ENCODE results near the gene KIF21B.
"Not testable (repeated sequence)": the region's sequence is repeated elsewhere in the genome, so short reads cannot be mapped to it uniquely, and the experiment has no call there.

Gene KIF21B

DNA sequence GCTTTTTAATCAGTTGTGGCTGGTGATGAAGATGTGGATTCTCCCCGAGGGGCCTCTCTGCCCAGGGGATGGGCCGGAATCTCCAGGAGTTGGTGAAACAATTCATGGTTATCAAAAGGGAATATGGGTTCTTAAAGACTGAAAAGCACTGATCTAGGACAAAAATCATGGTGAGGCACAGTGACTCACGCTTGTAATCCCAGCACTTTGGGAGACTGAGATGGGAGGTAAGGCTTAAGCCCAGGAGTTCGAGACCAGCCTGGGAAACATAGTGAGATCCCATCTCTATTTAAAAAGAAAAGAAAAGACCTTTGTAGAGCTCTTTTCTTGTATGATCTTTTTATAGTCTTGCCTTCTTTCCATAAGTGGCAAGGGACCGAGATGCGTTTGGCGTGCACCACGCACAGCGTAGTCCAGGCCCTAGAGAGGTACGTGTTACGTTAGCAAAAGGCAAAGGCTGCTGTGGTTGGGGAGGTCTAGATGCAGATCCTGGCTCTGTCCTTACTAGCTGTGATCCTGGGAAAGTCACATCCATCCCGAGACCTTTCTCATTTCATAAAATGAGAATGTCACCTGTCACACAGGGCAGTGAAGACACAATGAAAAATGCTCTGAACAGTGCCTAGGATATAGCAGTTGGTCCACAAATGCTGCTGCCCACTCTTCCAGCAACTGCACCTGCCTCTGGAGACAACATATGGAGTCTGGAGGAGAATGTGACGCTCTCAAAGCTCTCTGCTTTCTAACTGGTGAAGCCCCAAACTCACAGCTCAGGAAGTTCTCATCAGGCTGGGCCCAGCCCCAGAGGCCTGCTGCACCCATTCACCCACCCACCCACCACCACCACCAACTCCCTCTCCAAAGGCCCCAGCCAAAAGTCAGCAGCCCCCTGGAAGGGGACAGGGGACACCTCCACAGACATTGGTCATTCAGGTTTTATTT lies 54.8 kb downstream of the KIF21B start:
- no peak for ATAC-seq

DNA sequence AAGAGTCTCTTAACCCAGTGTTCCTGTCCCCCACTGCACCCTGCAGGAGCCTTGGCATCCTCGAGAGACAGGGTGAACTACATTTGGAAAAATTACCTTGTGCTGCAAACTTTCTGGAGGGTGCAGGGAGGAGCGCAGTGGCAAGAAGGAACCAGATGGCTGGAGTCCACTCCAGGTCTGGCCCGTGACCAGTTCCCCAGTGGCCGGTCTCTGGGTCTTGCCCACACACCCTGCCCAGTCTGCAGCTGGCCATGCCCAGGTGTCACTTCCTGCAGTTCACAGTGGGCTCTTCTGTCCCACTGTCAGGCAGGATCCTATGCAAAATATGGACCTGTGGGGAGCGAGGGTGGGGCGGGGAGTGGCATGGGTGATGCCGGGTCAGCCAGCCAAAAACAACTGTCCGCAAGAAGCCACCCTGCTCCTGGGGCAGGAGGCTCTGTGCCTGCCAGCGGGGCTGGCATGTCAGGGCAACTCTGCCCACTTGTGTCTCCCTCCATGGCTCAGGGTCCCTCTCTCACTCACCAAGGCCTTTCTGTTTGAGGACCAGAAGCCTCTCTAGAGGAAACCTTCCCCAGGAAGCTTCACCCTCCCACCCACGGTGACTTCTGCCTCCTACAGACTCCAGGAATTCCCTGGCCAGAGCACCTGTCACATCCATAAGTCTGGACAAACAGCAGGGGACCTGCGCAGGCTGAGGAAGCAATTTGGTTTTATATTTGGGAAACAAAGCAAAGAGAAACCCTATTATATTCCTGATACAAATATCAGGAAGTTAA lies 55.6 kb downstream of the KIF21B start:
- ATAC-seq = no peak

DNA sequence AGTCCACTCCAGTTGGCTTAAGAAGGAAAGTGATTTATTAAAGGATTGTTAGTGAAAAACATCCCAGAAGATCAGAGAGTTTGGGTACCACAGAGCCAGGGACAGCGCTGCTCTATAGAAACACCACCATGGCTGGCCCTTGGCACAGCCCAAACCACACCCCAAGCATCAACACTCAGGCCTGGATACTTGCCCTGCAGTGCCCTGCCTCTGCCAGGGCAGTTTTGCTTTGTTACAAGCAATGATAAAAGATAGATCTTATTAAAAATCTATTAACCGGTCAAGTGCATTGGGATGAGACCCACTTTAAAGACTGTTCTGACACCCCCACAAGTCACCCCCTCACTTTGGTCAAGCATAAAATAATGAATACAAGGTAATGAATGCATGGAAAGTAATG lies 56.6 kb downstream of the KIF21B start:
- no peak for ATAC-seq

DNA sequence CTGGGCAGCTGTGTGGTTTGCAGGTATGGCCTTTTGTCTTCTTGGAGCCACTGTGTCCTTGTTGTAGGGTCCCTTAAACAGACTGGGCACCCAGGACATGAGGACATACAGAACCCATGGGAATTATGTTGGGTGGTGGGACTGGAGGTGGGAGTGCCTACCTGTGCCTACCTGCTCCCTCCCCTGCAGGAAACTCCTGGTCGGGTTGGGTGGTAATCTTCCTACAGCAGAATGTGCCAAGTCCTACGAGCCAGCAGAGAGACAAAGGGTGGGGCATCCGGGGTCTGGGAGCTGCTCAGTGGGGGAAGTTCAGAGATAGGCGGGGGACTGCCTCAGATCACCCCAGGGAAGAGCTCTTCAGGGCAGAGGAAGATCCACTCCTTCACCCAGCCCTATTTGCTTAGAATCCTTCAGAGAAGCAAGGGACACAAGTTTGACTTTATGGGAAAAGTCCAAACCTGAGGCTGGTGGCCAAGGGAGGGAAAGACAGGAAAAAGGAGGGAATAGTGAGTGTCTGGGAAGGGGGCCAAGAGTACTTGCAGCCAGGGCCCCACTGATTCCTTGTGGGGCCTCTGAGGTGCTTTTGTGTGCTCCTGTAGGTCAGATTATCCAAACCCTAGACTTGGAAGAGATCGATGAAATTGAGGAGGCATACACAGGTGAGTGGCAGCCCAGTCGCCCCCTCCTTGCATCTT lies 58.3 kb downstream of the KIF21B start:
- ATAC-seq = no peak

DNA sequence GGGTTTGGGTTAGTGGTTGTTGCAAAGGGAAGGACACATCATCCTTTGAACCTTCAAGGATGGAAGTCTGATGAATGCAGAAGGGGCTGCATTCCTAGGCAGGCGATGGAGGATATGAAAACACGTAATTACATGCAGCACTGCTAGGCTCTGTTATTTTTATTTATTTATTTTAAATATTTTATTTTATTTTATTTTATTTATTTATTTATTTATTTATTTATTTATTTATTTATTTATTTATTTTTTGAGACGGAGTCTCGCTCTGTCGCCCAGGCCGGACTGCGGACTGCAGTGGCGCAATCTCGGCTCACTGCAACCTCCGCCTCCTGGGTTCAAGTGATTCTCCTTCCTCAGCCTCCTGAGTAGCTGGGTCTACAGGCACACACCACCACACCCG lies 59.6 kb downstream of the KIF21B start:
- ATAC-seq = not testable (repeated sequence)

DNA sequence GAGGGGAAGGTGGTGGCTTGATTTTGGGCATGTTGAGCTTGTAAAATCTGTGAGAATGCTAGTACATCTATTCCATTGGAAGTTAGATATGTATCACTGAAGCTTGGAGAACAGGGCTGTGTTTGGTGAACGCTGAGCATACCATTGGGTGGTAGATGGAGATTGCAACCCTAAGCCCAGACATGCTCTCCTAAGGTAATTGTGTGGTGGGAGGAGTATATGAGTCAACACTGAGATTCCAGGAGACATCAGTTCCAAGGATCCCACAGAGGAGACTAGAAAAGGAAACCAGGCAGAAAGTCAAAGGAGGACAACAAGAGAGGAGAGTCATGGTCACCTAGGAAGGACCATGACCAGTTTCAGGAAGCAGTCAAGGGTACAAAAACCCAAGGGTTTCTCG lies 60.4 kb downstream of the KIF21B start:
- ATAC-seq = no peak

DNA sequence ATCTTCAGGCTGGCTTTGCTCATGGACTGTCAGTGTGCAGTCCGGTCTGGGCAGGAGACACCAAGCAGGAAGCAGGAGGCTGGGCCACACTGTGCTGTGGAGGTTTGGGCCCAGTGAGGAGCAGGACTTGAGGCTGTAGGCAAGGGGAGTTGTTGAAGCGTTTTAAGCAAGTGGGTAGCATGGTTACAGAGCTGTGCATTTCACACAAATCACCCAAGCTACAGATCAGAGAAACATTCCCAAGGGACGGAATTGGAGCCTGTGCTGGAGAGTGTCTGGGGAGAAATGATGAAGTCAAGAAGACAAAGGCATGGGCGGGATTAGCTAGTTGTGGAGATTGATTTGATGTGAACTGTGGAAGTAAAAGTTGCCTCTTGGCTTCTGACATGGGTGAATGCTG lies 60.9 kb downstream of the KIF21B start:
- no peak for ATAC-seq

DNA sequence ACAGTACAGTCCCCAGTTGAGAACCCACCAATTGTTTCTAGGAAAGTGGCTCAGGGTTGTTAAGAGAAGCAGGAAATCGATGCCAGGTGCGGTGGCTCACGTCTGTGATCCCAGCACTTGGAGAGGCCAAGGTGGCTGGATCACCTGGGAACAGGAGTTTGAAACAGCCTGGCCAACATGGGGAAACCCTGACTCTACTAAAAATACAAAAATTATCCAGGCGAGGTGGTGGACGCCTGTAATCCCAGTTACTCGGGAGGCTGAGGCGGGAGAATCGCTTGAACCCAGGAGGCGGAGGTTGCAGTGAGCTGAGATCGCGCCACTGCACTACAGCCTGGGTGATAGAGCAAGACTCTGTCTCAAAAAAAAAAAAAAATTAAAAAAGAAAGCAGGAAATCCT lies 61.4 kb downstream of the KIF21B start:
- ATAC-seq = not testable (repeated sequence)

DNA sequence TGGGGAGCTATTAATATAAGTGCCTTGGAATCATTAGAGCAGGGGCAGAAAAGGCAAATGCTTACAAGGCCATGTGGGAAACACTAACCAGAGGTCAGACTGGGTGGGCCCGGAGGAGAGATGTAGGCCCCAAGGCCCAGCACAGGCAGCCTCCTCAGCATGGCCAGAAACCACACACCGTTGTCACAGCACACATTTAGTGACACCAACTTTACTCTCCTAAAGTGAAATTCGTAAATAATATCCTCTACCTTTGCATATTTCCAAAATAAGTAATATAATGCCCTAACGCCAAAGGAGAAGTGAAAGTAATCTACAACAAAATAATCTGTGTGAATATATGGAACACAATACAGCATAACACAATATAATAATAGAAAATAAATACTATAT lies 62.6 kb downstream of the KIF21B start:
- no peak for ATAC-seq

DNA sequence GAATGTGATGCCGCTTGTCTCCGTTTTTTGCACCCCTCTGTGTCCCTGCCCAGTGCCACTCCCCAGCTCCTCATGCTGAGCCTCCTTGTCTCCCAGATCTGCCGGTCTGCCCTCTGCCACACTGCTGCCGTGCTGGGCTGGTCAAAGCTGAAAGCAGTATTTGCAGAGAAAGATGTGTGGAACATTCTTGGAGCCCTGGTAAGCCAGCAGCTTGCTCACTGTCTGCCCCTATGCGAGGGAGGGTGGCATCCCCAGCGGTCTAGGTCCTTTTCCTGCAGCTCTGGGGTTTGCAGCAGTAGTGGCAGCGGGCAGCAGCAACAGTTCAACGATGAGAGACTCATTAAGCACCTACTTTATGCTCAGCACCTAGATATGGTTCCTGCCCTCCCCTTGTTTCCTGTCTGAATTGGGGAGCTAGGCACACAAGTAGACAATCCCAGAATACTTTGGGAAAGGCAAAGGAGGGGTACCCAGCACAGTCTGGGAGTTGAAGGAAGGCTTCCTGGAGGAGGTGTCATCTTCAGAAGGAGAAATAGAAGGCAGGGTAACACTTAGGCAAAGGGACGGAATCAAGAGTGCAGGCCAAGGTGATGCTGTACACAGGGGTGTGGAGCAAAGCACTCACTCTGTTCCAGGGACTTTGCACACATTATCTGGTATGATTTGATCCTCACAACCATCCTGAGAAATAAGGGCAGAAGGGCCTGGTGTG lies 63.1 kb downstream of the KIF21B start:
- ATAC-seq = no peak

DNA sequence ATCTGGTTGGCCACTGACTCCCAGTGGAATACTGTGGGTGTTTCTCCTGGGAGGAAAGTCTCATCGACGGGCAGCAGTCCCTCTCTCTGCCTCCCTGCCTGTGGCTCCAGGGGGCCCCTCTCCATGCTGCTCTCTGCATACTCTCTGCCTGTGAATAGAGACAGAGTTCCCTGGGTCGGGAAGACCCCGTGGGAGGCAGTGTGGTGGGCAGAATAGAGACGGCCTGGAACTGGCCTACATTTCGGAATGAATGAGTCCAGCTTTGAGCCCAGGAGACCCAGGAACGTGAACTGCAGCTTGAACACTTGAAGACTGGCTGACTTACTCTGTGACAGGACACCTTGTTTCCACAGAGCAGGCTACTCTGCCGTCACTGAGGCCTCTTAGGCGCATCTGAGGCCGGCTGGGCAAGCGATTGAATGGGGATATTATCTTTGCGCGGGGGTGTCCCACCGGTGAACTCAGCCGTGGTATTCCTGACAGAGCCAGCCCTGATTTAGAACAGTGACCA lies 64.0 kb downstream of the KIF21B start:
- ATAC-seq = no peak

DNA sequence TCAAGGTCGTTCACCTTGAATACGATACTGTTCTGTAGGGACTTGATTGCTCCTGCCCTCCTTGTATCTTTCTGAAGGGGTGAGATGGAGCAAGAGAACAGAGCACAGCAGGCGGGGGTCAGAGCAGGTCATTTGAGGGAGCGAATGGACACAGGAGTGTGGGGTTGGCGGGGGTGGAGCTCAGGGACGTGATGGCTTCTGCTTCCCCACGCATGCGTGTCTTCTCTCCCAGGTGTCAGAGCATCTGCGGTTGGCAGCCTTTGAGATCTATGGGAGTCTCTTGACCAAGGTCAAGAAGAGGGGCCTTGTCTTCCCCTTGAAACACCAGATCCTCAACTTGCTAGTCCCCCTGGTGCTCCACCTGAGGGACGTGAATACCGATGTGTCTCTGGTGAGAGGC lies 64.9 kb downstream of the KIF21B start:
- no peak for ATAC-seq

DNA sequence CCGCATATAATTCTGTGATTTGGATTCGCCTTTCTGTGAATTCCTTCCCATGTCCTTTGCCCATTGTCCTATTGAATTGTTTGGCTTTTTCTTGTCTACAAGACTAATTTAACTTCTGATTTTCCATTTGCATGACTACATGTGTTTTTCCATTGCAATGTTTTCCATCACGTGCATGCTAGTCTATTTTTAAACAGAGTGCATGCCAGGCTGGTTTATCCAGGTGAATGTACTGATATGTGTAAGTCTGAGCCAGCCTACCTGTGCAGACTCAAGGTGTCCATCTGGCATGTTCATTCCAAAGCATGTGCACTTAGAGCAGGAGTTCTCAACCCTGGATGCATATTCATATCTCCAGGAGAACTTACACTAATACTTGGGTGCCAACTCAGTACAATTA lies 69.1 kb downstream of the KIF21B start:
- ATAC-seq = no peak

DNA sequence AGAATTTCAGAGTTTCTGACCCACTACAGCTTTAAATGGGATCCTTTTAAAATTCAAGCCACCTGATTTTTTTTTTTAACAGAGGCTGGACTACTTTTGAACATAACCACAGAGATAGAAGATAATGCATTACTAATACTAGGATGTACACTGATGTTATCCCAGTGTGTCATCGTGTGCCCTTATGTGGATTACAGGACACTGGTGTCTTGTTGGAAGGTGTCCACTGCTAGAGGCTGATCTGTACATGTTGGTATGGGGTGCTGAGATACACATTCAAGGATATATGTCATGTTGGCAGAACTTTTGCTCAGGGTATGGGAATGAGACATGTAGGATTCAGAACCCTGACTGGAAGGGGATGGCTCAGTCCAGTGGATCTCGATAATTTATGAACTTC lies 72.5 kb downstream of the KIF21B start:
- no peak for ATAC-seq

DNA sequence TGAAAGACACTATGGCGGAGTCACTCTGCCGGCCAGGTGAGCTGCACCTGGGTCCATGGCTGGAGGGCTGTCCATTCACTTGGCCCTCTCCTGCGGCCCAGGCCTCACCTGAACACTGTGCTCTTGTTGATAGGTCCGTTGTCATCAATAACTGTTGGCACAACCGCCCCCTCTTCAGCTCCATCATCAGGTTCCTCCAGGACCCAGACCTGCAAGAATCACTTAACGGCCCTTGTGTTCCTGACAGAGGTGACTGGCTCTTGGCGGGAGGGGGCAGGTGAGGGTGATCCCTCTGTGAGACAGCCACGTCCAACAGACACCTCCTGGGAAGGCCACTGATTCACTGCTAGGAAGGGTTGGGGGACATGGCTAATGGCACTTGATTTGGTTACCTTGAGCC lies 73.9 kb downstream of the KIF21B start:
- no peak for ATAC-seq

DNA sequence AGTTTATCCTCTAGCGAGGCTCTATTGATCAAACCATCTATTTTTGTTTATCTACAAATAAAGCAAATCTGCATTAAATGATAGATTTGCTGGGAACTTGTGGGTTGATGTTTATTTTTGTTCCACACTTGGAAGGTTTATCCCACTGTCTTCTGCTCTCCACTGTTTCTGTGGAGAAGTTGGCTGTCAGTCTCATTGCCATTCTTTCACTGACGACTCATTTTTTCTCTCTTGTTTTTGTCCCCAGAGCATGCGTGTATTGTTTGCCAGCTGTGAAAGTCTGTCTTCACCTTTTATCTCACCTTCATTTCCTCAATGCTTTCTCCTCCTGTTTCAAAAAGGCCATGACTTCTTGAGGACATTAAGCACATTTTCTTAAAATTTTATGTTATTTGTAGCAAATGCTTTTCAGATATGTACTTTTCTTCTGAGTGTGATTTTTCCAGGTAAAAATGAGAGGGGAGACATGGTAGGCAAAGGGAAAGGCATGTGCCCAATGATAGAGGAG lies 76.4 kb downstream of the KIF21B start:
- no peak for ATAC-seq

DNA sequence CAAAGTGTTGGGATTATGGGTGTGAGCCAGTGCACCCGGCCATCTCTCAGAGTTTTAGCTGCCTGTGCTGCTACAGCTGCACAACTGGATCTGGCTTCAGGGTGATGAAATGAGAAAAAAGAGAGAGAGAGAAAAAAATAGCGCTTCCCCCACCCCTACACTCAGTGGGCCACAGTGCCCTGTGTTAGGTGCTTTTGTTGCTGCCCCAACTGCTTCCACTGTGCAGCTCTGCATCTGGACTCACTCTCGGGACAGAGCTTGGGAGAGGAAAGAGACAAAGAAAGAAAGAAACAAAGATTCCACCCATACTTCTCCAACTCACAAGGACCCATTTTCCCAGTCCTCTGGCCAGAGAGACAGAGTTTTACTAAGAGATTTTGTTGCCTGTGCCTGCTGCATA lies 78.4 kb downstream of the KIF21B start:
- no peak for ATAC-seq

DNA sequence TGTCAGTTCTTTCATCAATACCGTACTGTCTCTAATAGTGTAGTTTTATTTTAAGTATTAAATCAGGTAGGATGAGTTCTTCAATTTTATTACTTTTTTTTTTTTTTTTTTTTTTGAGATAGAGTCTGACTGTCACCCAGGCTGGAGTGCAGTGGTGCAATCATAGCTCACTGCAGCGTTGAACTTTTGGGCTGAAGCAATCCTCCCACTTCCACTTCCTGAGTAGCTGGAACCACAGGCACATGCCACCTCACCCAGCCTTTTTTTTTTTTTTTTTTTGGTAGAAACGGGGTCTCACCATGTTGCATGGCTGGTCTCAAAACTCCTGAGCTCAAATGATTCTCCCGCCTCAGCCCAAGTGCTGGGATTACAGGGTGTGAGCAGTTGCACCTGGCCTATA lies 84.6 kb downstream of the KIF21B start:
- ATAC-seq = no peak

DNA sequence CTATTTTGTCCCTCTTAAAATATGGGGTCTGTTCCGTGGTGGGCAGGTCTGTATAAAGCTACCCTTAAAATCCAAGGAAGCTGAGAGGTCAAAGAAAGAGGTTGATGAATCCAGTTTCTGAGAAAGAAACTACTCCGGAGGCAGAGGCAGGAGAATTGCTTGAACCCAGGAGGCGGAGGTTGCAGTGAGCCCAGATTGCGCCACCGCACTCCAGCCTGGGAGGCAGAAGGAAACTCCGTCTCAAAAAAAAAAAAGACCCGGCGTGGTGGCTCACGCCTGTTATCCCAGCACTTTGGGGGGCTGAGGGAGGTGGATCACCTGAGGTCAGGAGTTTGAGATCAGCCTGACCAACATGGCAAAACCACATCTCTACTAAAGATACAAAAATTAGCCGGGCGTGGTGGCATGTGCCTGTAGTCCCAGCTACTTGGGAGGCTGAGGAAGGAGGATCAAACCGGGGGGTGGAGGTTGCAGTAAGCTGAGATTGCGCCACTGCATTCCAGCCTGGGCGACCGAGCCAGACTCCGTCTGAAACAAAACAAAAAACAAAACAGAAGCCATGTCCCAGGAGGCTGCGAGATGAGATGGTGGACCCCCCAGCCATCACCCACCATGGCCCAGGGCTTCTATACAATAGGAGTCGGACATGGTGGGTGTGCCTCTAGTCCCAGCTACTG lies 88.1 kb downstream of the KIF21B start:
- ATAC-seq = not testable (repeated sequence)

DNA sequence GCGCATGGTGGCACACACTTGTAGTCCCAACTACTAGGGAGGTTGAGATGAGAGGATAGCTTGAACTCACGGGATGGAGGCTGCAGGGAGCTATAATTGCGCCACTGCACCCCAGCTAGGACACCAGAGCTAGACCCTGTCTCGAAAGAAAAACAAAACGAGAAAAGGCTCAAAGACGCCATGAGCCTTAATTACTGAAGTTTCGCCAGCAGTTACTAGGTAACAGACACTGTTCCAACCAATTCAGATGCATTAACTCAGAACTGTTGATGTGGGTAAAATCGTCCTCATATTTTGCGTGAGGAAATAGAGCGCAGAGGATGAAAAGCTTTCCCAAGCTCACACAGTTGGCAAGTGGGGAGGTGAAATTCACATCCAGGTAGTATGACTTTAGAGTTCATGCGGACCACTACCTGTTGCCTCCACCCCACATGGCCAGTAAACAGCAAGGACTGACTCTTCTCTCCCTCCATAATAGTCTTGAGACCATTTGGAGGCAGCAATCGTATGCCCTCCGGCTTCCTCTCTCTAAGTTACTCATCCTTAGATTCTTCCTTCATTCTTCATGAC lies 88.8 kb downstream of the KIF21B start:
- ATAC-seq = no peak

DNA sequence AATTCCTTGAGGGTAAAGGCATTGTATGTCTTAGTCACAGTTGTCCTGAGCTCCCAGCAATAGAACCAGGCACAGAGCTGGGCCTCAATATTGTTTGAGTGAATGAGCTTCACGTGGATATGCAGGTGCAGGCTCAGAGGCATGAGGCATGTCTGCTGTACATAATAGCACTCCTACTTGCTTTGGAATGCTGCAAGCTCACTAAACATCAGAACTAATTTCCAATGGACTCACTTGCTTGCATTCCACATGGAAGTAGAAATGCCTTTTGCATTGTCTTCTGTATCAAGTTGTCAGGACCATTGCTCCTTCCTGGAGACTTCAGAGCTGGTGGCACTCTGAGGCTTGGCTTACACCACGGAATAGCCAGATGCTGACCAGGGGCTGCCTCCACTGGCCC lies 91.7 kb downstream of the KIF21B start:
- ATAC-seq = no peak

All from activated CD4-positive, CD25-positive, alpha-beta regulatory T cell treated with anti-CD3 and anti-CD28 coated beads, Interleukin-2, amount 50 U/mL, for 24 hours (primary cell).